ENCODE measurements around the gene ACSS1. TPM values are rescaled to one million over a fixed set of nuclear protein-coding genes. Genes with fewer than 3 reads are reported as not detected.

Gene ACSS1
- total RNA-seq, 1 experiment from 2014 or later = 47.0 TPM

DNA sequence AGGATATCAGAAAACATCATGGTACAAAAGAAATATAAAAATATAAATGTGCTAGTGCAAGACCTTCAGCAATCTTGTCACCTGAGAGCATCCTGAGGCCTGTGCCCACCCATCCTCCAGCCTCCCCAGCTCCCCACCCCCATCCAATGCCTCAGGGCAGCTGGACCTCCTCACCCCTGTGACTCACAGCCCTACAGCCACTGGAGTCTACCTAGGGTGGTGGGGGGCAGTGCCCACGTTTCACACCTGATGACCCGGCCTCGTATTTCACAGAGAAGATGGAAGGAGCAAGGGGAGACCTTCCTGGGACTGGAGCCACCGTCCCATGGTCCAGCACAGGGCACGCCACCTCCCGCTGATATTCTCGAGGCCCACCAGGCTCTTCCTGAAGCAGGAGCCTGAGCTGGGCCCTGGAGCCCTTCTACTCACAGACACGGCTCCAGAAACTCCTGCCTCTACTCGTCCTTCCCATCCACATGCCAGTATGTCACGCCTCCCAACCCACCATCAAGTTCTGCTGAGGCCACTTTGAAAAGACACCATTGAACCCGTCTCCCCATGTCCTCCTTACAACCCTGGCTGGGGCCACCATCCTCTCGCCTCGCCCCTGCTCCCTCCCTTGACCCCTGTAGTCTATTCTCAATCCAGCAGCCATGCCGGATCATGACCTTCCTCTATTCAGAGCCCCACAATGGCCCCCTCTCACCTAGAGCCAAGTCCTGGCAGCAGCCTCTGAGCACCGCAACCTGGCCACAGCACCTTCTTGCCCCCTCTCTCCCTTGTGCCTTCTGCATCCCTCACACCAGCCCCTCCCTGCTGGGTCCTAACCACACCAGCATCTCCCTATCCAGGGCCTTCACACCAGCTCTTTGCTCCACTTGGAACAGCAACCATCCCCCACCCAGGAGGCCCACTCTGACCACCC, 78.6 kb downstream of the ACSS1 start:
- no peak for DNase-seq (ENCODE audit: low spot score)

DNA sequence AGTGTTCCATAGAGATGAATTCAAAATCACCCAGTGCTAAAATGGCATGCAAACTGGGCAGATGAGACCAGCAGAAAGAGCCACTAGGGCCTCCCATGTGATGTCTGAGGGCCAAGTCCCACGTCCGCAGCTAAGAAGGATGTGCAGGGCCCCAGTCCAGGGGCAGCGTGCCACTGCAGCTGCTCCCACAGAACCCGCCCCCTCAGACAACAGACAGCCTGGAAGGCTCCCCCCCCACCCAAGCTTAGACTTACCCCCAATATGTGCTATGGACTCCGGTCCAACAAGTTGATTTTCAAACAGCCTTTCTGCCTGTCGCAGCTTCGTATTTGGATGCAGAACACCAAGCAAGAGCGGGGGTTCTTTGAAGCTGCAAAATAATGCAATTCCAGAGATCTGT, 79.4 kb downstream of the ACSS1 start:
- DNase-seq (ENCODE audit: low spot score) = no peak

DNA sequence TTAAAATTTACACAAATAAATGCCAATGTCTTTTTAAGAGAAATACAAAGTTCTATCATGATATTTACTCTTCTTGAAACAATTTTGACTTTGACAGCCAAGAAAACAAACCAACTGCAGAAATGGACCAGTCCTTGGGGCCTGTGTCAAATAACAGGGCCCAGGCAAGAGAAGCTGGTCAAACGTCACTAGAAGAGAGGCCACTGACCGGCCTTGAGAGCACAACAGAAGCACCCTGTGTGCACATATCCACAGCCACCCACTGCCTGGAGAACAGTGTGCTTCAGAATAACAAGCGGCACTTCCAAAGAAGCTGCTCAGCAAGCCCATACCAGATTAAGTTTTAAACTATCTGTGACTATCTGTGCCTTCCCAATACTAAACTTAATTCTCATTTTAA, 80.1 kb downstream of the ACSS1 start:
- DNase-seq (ENCODE audit: low spot score) = no peak

DNA sequence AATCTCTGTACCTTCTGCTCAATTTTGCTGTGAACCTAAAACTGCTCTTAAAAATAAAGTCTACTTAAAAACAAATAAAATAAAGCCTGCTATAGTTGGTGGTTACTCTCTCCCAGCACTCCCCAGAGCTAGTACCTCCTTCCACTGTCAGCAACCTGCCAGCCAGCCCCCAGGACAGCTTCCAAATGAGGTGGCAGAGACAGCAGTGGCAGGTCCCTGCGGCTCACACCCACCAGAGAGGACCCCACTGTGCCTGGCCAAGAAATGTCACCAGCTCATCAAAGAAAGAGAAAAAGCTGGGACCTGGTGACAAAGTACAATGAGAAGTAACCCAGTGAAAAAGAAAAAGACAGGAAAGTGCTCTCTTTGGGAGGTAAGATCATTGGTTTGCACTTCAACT, 80.6 kb downstream of the ACSS1 start:
- DNase-seq (ENCODE audit: low spot score) = no peak

DNA sequence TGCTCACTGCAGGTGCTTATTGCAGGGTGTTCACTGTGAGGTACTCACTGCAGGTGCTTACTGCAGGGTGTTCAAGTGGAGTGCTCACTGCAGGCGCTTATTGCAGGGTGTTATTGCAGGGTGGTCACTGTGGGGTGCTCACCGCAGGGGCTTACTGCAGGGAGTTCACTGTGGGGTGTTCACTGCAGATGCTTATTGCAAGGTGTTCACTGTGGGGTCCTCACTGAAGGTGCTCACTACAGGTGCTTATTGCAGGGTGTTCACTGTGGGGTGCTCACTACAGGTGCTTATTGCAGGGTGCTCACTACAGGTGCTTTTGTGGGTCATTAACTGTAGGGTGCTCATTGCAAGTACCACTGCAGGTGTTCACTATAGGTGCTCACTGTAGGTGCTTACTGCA, 85.6 kb downstream of the ACSS1 start:
- DNase-seq (ENCODE audit: low spot score) = no peak

DNA sequence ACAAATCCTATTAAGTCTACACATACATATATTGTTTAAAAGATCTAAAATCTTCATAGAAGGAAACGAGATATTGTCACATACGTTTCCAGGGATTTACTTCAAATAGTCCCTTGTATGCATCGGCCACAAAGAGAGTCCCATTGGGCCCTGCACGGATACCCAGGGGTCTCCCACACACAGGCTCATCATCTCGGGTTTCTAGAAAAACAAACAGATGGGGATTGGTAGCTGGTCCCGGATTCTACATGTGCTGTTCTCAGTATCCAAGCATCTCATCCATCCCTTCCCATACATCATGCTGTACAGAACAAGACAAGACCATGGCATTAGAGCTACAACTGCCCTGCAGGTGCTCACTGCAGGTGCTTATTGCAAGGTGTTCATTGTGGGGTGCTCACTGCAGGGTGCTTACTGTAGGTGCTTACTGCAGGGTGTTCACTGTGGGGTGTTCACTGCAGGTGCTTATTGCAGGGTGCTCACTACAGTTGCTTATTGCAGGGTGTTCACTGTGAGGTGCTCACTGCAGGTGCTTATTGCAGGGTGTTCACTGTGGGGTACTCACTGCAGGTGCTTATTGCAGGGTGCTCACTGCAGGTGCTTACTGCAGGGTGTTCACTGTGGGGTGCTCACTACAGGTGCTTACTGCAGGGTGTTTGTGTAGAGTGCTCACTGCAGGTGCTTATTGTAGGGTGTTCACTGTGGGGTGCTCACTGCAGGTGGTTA, 86.4 kb downstream of the ACSS1 start:
- no peak for DNase-seq (ENCODE audit: low spot score)

DNA sequence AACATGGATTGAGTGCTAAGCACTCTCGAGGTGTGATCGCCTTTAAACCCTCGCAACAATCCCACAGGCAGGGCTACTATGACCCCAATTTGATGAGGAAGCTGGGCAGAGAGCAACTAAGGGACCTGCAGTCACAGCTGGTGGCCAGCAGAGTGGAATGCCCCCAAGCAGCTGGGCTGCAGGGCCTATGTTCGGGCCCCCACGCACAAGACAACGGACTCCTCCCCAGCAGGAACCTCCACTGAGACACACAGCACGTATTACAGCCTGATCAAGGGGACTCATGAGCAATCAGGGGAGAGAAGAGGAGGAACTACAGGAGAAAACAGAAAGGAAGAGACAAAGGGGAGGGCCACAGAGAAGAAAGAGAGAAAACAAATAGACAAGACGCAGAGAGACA, 87.2 kb downstream of the ACSS1 start:
- no peak for DNase-seq (ENCODE audit: low spot score)

DNA sequence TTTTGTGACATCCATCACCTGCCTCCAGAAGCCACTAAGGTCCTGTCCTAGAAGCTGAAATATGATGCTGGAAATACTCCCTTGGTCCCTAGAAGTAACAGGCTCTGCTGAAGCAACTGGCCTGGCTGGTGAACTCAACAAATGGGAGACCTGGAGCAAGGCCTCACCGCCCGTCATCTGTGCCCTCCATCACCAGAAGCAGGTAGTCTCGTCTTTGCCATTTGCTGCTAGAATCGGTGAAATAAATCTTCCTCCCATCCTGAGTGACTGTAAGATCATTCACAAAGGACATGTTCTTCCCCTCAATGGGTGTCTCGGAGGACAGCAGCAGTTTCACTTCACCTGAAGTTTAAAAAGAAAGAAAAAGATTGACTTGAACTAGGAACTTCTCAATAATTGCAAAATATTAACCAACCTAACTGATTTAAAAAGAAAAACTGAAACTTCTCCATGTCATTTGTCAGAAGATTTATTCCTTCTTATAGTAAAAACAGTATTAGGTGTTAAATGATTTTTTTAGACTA, 87.8 kb downstream of the ACSS1 start:
- no peak for DNase-seq (ENCODE audit: low spot score)

DNA sequence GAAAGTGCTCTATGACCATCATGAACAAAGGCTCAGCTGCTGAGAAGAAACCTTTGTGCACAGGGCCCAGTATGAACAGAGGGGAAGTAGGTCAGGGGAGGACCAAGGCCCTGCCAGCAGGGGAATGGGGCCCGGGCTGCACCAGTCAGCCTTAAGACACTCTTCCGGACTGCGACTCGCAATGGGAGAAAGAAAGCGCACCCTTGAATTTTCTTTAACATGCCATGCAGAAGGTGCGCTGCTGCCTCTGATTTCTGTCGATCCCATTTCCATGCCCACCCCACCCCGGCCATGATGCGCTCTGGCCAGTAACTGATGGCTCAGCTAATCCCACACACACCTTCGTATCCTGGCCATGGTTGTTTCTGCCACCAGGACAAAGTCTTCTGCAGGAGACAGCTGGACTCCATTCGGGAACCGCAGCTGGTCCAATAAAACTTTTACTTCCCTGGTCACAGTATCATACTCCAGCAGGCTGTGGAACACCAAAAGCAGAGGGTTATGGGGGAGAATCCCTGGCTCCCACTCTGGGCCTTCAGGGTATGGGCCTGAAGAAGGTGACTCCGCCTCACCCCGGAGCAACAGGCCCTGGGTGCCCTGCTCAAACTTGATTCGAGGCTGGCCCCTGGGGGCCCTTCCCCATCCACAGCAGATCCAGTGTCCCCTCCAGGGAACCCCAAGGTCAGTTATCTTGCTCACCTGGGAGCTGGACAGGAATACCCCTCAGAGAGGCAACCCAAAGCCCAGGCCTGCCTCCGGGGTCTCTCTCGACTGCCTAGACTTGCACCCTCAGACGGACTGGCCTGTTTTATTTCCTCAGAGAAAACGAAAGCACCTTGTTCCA, 88.5 kb downstream of the ACSS1 start:
- DNase-seq (ENCODE audit: low spot score) = no peak

DNA sequence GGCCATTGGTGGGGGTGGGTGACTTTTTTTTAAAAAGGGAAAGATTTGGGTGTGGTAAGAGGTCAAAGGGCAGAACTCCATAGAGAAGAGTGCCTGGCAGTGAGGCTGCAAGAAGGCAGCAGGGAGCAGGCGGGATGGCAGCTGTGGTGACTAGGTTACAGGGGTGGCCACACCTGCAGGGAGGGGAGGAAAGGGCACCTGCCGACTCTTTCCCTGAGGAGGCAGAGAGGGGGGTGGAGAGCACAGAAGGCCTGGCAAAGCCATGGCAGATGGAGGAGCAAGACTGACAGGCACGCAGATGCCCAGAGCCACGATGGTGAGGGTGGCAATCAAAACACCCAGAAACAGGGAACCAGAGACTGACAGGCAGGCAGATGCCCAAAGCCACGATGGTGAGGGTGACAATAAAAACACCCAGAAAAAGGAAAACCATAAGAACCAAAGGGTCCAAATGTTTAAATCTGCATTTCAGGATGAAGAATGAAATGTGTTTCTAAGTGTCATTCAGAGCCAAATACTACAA, 89.6 kb downstream of the ACSS1 start:
- no peak for DNase-seq (ENCODE audit: low spot score)

DNA sequence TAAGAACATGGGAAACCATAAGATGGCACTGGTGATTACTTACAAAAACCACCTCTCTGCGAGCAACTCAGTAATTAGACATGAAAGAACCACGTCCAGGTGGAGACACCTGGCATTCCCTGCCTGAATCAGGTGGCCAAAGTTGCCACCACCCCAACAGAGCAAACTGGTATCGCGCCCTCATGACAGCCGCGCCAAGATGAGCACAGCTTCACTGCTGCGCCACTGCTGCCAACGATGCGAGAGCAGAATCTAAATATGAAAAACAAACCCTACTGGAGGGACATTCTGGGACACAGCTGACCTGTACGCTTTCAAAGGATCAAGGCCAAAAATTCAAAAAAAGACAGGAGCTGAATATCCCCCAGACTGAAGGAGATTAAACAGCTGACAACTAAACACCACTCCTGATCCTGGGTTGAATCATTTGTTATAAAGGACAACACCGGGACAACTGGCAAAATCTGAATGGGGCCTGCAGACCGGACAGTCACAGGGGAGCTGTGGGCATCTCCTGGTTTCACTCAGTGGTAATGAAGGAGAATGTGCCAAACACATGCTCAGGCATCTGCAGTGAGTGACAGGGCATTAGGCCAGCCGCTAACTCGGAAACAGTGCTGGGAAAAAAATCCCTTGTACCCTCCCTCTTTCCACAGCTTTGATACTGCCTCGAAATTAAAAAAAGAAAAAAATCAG, 91.5 kb downstream of the ACSS1 start:
- DNase-seq (ENCODE audit: low spot score) = no peak

DNA sequence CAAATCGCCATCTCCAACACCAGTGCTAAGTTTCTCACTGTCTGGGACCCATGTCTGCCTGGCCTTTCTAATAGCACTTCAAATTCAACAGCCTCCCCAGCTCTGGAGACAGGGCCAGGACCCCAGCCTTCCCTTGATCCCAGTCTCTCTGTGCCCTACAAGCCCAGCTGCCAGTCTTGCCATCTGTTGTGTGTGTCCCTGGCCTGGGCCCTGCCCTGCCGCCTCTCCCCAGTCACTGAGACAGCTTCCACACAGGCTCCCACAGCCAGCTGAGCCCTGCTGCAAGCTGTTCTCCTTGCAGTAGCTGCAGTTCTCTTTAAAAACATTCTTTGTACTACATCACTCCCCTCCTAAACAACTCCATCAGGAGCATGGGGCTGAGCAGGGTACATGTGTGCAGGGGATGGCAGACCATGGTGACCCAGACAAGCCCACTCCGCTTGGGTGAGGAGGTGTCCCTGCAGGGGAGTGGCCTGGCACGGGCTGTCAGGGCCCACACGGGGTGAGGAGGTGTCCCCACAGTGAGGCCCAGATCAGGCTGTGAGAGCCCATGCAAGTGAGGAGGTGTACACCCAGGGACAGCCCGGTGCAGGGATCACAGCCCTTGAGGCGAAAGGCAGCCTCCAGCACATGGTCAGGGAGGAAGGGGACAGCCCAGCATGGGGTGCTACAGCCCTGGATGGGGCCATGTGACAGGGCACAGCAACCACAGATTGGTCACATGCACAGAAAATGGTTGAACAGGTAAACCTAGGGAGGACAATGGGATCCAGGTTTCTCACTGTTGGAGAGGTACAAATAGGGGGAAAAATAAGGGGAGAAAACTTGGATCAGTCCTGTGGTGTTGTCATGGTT, 92.6 kb downstream of the ACSS1 start:
- DNase-seq (ENCODE audit: low spot score) = no peak

DNA sequence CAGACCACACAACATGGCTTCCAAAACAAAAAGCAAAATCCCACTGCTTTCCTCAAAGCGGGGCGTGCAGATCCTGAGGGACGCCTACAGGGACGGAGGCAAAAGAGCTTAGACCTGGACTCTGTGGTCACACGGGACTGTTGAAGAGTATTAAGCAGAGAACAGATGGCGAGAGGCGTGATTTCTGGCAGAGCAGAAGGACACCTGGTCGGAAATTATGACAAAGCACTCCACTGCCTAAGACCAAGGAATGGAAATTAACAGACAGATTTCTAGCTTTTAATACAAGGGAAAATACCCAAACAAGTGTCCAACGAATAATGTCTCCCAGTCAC, 93.5 kb downstream of the ACSS1 start:
- no peak for DNase-seq (ENCODE audit: low spot score)

DNA sequence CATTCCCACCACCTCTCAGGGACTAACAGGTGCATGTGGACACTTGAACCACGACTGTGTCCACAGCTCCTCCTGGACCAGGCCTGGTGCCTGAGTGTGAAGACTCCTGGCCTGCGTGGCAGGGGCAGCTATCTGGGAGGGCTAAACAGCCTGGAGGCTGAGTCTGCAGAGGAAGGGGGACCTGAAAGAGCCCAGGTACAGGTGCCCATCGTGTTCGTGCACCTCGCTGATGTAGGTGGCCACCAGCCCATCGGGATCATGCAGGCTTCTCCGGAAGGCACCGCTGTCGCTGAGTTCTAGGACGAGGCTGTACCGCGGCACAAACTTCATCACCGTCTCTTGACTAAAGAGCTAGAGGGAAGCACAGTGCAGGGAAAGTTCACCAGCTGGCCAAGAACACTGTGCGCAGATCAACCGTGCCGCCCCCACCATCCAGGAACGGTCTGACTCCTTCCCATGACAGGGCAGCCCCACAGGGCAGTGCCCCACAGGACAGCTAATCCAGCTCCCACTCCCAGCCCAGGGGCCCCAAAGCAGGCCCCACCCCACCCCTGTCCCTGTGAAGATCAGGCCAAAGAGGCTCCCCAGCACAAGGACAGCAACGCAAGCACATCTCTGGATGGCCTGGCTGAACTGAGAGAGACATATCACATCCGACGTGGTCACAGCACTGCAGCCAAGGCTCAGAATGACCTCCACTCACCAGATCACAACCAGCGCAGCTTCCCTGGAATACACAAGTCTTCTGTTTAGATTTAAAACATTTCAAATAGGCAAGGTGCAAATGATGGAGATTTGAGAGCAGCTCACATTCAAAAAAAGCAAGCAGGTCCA, 94.0 kb downstream of the ACSS1 start:
- no peak for DNase-seq (ENCODE audit: low spot score)

DNA sequence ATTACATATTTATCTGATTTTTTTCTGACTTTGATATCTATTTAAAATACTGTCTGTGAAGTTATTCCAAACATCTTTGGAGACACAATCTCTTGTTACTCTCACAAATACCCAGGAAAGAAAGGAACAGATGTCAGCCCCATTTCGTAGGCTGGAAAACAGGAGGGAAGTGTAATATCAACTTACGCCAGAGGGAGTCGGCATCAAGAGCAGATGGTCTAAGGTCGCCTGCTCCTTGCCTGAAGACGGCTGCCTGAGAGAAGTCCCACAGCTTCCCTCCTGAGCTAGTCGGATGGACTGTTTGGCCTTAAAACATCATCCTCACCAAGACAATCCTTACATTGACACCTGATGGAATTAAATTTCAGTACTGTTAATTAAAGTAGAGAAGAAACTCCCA, 95.4 kb downstream of the ACSS1 start:
- DNase-seq (ENCODE audit: low spot score) = no peak

DNA sequence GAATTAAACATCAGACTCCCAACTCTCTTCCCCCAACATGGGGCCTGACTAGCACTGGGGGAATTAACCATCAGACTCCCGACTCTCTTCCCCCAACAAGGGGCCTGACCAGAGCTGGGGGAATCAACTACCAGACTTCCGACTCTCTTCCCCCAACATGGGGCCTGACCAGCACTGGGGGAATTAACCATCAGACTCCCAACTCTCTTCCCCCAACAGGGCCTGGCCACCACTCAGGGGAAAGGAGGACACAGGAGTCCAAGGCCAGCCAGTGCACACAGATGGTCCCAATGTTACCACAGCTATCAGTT, 95.8 kb downstream of the ACSS1 start:
- DNase-seq (ENCODE audit: low spot score) = no peak

DNA sequence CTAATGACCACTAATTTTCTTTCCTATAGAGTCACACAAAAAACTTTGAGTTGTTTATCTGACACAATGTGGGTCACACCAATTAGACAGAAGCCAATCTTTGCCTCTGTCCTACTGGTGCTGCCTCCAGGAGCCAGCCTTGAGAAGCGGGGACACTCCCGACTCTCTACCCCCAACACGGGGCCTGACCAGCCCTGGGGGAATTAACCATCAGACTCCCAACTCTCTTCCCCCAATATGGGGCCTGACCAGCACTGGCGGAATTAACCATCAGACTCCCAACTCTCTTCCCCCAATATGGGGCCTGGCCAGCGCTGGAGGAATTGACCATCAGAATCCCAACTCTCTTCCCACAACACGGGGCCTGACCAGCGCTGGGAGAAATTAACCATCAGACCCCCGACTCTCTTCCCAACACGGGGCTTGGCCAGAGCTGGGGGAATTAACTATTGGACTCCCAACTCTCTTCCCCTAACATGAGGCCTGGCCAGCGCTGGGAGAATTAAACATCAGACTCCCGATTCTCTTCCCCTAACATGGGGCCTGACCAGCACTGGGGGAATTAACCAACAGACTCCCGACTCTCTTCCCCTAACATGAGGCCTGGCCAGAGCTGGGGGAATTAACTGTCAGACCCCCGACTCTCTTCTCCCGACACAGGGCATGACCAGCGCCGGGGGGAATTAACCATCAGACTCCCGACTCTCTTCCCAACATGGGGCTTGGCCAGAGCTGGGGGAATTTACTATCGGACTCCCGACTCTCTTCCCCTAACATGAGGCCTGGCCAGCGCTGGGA, 96.4 kb downstream of the ACSS1 start:
- DNase-seq (ENCODE audit: low spot score) = no peak

DNA sequence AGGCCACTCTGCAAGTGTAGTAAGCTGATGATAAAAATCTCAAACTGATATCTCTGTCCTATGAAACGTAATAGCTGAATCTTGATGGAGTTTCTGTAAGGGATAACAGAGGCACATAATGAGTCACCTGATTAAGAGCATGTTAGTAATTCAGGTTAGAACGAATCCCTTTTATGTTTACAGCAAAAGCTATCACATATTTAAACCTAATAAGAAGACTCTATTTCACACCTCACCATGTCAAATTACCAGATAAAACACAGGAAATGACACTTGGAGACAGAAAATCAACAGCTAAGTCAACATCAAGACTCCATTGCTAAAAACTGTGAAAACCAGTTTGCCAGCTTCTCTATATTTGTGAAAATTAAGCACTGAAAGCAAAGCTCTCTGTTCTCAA, 97.1 kb downstream of the ACSS1 start:
- DNase-seq (ENCODE audit: low spot score) = no peak

Data from HT-29 (cell line).